Stimulated activated CD8-positive, alpha-beta memory T cell treated with anti-CD3 and anti-CD28 coated beads, Interleukin-4, amount 100 ng/mL, for 4 hours (primary cell): ENCODE measurements around the gene NUP50.

Source experiments
- DNase-seq, 2 donors: peaks; one replicate each; pipeline ENCODE4 v3.0.0-alpha.2; 2020; ENCODE audit warnings: low read depth in 2 of 2, low spot score in 1 of 2

Gene NUP50

GRCh38 chr22:45227645-45228400 lies 64.1 kb downstream of the NUP50 start:
- no peak for DNase-seq

DNA sequence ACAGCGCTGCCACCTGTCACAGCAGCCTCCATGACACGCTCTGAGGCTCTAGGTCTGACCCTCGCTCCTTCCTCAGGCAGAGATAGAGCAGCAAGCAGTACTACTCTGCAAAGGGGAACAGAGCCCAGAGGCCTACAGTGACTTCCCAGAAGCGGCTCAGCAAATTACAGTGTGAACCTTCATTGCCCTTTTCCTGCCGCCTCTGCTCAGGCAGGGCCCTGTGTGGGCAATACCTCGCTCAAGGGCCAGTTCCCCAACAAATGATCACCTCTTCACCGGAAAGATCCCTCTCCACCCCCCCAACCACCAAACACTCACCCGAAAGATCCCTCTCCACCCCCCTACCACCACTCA lies 64.7 kb downstream of the NUP50 start:
- DNase-seq: no peak

GRCh38 chr22:45229181-45229580 lies 65.5 kb downstream of the NUP50 start:
- DNase-seq: no peak

DNA sequence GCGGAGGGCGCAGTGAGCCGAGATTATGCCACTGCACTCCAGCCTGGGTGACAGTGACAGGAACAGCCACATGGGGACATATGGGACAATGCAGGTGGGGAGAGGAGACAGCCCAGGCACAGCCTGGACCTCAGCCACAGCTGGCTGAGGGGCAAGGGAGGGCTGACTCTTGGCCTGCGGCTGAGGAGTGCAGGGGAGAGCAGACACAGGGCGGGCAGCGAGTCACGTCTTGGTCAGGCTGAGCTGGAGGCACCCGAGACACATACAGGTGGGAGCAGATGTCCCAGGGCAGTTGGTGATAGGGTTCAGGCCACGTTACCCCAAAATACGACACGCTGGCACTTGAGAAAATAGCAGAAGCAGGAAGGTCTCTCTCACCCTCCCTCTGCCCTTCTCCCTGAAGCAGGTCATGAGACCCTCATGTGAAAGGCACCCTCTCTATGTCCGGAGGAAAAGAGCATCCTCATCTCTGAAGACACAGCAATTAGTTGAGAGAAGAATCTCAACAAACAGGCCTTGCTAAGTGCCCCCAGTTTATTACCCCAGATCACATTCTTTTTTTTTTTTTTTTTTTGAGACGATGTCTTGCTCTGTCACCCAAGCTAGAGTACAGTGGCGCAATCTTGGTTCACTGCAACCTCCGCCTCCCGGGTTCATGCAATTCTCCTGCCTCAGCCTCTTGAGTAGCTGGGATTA lies 66.4 kb downstream of the NUP50 start:
- DNase-seq: no peak

GRCh38 chr22:45231293-45231692 lies 67.6 kb downstream of the NUP50 start:
- DNase-seq: no peak

DNA sequence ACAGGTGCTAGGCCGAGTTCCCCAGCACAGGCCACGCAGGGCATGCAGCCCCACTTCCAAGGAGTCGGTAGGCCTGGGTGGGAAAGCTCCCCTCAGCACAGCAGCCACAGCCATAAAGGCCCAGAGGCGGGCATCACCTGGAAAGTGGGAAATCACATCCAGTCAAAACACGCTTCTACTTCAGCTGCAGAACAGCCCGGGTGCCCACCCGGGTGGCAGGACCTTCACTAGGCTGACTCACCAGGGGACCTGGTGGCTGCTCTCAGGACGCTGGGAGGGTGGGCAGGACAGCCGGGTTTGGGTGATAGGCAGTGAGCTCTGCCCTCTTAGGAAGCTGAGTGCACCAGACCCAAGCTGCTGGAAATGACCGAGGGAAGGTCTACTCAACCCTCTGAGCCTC lies 69.7 kb downstream of the NUP50 start:
- DNase-seq: no peak

- DNase-seq: no peak
Measured at GRCh38 chr22:45233827-45234226, 70.1 kb downstream of the NUP50 start.

GRCh38 chr22:45235101-45235777 lies 71.5 kb downstream of the NUP50 start:
- no peak for DNase-seq

GRCh38 chr22:45235851-45236342 lies 72.2 kb downstream of the NUP50 start:
- DNase-seq: no peak

DNA sequence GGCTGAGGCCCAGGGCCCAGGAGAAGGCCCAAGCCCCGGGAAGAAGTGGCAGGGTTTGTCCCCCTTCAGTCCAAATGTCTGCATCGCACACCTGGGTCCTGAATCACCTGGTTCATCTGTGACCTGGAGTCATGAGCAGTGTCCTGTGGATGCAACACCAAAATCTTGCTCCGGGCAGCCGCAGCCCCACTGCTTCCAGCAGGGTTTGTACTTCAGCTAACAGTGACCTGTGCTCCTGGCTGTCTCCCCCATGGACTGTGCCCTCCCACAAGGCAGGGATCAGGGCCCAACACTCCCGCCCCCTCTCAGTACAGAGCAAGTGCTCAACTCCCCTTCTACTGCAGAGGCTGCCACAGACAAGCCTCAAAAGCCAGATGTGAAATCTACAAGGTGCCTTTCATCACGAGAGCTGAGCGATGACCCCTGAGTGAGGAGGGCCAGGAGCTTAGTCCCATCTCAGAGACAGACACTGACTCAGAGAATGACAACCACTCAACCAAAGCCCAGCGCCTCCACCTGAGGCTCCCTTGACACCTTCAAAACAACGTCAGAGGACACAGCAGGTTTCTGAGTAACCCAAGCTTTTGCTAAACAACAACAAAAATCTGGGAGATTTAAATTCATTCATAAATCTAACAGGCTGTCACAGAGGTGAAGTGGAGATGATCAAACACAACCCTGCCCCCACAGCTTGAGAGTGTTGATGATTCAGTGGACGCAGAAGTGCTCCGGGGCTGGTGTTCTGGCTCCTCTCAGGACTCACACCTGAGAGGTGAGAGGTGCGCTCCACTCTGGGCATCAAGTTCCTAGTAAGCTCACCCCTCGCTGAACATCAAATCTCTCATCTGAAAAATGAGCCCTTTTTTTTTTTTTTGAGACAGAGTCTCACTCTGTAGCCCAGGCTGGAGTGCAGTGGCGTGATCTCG lies 73.6 kb downstream of the NUP50 start:
- DNase-seq: no peak
